Measurements from ENCODE around the gene GPR42.
"Not testable (repeated sequence)": the region's sequence is repeated elsewhere in the genome, so short reads cannot be mapped to it uniquely, and the experiment has no call there.

GPR42 gene

DNA sequence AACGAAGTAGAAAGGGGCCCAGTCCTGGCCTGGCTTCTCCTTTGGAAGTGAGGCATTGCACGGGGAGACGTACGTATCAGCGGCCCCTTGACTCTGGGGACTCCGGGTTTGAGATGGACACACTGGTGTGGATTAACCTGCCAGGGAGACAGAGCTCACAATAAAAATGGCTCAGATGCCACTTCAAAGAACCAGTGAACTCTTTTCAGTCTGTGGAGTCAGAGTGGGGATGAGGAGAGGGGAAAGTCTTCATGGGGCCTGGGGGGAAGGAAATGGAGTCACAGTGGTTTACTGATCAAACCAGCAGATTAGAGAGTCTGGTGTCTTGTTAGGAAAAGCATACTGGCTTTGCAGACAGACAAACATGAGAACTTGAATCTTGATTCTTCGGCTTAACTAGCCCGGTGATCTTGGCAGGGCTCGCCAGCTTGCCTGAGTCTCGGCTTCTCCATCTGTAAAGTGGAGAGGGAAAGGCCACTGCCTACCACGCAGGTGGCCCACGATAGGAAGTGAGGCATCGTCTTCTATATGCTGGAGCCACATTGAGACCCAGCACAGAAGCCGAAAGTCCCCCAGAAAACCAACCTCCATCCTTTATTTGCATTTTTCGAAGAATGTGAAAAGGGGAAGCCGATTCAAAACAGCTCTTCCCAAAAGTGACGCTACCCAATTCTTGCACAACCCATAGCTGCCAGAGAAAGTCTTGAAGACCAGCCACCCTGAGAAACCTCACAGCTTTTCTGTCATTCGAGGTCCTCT lies 23.5 kb upstream of the GPR42 start, which contains the start of gene FFAR1:
FFAR1 (plus strand) TSS at position 732 of the 759 bp plus-strand sequence. CDS start 3,650 bp downstream, outside the sequence.
- DNase-seq, result peak; percentile 66

DNA sequence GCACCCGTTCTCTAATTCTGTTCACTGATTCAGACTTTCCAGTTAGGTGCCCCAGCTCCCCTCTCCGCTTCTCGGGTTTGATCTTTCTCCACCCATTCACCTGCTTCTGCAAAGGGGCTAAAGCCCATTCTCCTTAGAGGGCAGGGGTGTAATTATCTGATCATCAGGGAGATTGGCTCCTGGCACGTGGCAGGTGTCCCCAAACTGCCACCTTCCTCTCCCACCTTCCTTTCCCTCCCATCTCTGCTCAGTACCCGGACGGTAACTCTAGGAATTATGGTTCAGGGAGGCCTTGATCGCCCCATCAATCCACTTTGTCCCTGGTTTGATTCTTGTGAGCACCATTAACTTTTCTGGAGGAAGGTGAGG lies 23.0 kb upstream of the GPR42 start:
- DNase-seq, result no peak

DNA sequence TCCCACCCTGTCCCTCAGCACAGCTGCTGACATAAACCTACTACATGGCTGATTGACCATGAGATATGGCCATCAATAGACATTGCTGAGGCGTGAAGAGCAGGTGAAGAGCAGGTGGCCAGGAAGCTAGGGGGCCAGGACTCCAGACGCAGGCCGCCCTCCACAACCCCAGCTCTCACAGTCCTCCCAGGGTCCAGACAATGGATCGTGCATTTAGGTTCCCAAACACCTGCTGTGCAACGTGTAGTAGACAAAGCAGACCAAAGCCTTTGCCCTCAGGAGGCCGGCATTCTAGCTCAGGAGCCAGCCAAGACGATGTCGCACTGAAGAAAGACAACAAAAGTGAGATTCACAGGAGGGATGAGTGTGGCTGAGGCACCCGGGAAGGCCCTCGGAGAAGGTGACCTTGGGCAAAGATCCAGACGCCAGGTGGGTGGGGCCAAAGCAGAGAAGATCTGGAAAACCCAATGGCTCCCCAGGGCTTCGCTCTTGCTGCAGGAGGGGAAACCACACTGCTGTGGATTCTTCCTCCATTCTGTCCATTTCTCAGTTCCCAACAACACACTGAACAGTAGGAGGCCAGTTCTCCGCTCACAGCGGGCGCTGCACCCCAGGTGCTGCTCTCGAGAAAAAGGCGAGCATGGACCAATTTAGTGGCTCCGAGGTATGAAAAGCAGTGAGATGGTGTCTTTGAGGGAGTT lies 21.8 kb upstream of the GPR42 start:
- DNase-seq, result no peak

DNA sequence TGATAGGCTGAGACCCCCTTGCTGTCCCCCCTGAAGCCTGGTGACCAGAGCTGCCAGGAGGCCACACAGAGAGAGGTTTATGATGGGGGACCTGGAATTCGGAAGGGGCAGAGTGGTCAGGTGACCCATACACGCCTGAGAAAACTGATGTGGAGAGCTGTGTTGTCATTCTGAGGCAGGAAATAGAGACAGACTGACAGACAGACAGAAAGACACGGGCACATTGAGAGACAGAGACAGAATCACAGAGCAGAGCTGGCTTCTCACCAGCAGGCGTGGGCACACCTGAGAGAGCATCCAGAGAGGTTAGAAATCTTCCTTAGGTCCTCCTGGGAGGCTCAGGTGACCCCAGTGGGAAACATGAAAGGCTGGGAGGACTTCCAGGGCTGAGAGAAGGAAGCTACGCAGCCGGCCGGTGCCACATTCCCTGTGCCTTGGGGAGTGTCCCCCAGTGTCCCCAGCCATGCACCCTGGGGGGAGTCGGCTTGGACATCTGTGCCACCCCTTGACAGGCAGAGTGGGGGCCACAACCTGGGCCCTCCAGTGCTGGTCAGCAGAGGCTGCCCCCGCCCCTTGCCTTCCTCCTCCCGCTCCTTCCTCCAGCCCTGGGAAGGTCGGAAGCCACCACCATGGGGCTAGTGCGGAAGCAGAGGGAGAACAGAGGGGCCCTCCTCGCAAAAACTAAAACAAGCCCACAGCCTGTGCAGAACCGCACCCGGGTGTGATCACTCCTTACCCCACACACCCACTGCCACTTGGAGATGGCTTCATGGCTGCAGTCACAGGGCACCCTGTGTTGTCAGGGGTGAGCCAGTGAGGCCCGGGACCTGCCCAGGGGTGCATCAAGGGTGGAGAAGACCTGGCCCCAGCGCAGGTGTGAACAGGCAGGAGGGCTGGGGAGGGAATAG lies 21.0 kb upstream of the GPR42 start:
- DNase-seq, result no peak

DNA sequence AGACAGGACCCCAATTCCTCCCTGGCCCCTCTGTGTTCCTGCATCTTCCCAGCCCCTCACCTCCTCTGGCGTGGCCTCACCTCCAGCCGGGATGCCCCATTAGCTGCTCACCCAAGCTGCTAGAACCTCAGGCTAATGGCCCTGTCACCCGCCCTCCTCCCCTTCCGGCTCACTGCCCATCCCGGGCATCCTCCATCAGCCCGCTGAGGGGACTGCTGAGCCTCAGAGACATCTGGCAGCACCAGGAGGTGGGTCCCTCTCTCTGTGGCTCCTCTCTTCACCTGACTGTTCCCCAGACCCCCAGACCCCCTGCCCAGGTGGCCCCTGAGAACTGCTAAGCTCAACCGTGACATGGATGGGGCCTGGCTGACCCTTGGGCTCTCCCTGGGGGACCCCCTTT lies 20.3 kb upstream of the GPR42 start:
- no peak for DNase-seq

DNA sequence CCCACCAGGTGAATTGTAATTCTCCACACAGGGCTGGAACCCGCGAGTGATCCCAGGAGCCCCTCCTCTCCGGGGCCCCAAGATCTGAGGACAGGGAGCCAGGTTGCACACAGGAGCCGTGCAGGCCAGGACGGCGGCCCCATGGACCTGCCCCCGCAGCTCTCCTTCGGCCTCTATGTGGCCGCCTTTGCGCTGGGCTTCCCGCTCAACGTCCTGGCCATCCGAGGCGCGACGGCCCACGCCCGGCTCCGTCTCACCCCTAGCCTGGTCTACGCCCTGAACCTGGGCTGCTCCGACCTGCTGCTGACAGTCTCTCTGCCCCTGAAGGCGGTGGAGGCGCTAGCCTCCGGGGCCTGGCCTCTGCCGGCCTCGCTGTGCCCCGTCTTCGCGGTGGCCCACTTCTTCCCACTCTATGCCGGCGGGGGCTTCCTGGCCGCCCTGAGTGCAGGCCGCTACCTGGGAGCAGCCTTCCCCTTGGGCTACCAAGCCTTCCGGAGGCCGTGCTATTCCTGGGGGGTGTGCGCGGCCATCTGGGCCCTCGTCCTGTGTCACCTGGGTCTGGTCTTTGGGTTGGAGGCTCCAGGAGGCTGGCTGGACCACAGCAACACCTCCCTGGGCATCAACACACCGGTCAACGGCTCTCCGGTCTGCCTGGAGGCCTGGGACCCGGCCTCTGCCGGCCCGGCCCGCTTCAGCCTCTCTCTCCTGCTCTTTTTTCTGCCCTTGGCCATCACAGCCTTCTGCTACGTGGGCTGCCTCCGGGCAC lies 19.3 kb upstream of the GPR42 start:
- DNase-seq, result no peak

DNA sequence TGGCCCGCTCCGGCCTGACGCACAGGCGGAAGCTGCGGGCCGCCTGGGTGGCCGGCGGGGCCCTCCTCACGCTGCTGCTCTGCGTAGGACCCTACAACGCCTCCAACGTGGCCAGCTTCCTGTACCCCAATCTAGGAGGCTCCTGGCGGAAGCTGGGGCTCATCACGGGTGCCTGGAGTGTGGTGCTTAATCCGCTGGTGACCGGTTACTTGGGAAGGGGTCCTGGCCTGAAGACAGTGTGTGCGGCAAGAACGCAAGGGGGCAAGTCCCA lies 18.8 kb upstream of the GPR42 start:
- DNase-seq, result no peak

DNA sequence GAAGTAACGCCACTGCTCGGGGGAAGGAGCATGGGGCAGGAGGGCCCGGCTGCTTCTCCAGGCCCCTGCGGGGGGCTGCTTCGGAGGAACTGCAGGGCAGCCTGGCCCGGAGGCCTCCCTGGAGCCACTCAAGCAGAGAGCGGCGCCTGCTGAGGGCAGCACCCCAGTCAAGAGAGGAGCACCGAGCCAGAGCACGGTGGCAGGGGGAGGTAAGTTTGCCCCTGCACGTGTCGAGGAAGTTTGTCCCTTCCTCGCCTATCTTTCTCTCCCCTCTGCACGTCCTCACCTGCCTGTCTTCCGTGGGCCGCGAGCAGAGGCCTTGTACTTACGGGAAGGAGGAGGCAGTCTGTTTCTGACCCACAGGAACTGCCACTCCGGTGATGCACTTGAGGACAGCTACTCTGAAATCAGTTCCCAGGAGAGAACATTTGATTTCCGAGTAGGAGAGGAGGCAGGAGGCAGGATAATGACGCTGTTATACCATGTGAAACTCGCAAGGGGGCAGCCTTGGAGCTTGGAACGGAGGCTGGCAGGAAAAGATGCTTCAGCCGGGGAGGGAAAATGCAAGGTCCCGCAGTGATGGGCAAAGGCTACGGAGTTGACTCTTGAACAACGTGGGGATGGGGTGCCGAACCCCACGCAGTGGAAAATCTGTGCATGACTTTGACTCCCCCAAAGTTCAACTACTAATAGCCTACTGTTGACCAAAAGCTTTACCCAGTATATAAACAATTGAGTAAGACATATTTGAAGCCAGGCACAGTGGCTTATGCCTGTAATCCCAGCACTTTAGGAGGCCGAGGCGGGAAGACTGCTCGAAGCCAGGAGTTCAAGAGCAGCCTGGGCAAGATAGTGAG lies 18.2 kb upstream of the GPR42 start:
- peak; percentile 21 for DNase-seq

DNA sequence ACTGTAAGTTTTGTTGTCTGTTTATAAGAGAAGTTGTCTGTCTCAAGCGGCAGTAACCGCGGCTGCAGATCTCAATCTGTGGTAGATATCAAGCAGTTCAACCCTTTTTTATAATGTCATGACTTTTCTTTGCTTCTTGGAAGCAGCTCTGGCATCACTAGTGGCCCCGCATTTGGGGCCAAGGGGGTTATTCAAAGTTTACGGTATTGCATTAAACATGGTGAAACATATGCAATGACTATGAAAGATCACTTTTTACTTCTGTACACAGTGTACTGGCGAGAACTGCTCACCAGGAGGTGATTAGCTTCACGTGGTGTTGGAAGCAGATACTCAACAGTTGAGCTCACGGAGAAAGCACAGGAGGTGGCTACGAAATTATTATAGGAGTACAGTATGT lies 17.2 kb upstream of the GPR42 start:
- DNase-seq, result no peak

DNA sequence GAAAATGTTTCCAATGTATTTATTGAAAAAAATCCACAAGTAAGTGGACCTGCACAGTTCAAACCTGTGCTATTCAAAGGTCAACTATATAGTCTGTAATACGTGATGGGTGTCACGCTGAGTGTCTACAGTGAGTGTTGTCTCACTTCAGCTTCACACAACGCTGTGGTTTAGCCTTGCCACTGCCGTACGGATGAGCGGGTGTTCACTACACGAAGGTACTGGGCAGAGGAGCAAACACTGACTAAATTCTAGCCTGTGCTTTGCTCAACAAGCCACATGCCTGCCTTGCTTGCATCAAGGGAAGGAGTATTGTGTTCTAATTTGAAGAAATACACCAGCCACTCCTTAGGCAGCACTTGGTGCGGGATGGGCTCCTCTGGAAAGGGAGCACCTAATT lies 16.0 kb upstream of the GPR42 start:
- DNase-seq, result no peak

DNA sequence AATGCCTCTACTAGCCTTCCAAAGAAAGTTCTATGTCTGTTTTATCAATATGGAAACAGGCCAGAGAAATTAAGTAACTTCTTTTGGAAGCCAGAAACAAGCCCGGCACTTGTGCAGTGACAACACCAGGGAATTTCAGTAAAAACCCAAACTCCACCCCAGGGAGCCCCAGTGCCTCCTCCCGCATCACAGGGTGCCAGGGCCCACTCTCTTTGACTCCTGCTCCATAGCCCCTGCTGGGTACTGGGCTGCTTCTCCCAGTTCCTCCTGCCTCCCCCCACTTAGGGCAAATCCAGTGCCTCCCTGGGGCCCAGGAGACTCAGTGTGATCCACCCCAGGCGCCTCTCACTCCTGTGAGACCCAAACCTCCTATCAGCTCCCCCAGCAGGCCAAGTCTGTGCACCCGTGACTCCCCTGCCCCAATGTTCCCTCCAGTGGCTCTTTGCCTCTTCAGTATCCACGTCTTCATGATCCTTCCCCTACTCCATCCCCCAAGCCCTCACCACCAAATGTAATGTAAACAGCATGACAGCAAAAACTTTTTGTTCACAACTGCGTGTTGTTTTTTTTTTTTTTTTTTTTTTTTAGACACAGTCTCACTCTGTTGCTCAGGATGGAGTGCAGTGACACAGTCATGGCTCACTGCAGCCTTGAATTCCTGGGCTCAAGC lies 14.9 kb upstream of the GPR42 start:
- no peak for DNase-seq

DNA sequence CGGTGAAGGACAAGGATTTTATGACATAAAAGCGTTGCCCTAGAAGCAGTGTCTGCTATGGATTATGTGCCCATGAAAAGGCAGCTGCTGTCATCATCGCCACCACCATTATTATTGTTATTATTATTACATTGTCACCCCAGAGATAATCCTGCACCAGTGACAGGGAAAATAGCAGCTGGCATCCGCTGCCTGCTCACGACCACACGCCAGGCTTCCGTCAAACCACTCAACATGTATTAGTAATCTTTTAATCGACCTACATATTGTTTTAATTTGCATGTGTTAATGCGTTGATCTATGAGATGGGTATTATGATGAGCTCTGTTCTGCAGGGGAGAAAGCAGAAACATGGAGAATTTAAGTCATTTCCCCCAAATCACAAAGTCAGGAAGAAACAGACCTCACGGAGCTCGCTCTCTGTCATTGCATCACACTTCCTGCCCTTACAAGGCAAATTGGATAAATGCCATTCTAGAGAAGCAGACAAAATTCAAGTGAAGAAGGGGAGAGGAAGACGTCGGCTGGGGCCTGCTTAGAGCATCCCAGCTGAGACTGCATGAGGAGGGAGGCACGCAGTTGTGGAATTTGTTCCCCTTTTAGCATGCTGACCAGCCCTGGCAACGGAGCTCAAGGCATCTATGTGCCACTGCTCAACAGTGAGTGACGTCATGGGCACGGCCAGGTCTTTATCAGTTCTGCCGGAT lies 12.8 kb upstream of the GPR42 start, which contains the start of gene FFAR3:
FFAR3 (plus strand) TSS at position 594 of the 707 bp plus-strand sequence. CDS start 431 bp downstream, outside the sequence.
- DNase-seq, result peak; percentile 63

DNA sequence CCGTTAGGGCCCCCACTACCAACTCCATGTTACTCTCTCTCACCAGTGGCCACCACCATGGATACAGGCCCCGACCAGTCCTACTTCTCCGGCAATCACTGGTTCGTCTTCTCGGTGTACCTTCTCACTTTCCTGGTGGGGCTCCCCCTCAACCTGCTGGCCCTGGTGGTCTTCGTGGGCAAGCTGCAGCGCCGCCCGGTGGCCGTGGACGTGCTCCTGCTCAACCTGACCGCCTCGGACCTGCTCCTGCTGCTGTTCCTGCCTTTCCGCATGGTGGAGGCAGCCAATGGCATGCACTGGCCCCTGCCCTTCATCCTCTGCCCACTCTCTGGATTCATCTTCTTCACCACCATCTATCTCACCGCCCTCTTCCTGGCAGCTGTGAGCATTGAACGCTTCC lies 12.0 kb upstream of the GPR42 start:
- DNase-seq, result not testable (repeated sequence)

DNA sequence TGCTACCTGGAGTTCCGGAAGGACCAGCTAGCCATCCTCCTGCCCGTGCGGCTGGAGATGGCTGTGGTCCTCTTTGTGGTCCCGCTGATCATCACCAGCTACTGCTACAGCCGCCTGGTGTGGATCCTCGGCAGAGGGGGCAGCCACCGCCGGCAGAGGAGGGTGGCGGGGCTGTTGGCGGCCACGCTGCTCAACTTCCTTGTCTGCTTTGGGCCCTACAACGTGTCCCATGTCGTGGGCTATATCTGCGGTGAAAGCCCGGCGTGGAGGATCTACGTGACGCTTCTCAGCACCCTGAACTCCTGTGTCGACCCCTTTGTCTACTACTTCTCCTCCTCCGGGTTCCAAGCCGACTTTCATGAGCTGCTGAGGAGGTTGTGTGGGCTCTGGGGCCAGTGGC lies 11.5 kb upstream of the GPR42 start:
- not testable (repeated sequence) for DNase-seq

DNA sequence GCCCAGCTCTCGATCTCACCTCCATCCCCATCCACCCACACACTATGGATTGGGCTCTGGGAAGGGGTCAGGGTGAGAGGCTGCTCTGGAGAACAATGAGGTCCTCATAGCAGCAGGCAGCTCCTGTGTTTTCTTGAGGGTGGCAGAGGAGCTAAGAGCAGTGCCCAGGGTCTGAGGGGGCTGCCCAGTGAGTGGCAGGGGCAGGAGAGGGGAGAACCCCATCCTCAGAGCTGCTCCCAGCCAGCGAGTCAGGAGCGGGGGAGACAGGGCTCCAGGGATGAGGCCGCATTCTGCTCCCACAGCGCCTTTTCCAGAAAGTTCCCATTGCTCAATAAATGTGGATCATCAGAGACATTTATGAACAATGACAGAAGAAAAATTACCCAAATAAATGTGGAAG lies 10.8 kb upstream of the GPR42 start:
- DNase-seq, result not testable (repeated sequence)

DNA sequence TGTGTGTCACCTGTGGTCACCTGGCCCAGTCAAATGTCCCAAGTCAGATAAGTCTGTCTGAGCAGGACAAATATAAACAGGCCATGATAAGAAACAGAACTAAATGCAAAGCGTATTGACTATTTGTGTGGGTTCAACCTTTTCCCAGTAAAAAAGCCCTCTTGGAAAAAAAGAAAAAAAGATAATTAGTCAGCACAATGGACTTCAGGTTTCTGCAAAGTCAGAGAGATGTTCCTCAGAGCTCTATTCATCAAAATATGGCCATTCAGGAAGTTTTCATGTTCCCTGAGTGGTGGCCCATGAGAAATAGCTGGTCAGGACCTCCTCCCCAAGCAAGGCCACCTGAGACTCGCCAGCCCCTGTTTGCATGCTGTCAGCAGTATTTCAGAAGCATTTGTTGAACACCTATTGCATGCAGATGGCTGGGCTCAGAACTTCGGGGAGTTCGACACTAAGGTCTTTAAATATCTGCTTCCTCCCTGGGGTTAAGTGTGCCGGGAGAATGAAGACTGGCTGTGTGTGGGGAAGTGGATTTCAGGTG lies 9.9 kb upstream of the GPR42 start:
- no peak for DNase-seq

DNA sequence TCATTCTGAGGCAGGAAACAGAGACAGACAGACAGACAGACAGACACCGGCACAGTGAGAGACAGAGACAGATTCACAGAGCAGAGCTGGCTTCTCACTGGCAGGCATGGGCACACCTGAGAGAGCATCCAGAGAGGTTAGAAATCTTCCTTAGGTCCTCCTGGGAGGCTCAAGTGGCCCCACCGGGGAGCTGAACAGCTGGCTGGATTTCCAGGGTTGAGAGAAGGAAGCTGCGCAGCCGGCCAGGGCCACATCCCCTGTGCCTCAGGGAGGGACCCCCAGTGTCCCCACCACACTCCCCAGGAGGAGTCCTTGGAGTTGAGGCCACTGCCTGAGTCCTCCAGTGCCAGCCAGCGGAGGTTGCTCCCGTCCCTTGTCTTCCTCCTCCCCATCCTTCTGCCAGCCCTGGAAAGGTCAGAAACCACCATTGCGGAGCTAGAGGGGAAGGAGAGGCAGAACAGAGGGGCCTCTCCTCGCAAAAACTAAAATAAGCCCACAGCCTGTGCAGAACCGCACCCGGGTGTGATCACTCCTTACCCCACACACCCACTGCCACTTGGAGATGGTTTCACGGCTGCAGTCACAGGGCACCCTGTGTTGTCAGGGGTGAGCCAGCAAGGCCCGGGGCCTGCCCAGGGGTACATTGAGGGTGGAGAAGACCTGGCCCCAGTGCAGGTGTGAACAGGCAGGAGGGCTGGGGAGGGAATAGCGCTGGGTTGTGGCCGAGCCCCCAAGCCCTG lies 8.4 kb upstream of the GPR42 start:
- no peak for DNase-seq

DNA sequence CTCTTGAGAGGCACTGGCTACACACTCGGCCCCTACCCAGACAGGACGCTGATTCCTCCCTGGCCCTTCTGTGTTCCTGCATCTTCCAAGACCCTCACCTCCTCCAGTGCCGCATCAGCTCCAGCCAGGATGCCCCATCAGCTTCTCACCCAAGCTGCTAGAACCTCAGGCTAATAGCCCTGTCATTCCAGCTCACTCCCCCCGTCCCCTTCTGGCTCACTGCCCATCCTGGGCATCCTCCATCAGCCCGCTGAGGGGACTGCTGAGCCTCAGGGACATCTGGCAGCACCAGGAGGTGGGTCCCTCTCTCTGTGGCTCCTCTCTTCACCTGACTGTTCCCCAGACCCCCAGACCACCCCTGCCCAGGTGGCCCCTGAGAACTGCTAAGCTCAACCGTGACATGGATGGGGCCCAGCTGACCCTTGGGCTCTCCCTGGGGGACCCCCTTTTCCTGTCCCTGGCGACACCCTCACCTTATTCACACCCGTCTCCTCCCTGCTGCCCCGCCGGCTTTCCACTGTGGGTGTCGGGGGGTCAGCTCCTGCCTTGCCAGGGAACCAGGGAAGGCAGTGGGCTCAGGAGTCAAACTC lies 7.8 kb upstream of the GPR42 start:
- no peak for DNase-seq

Measured in GF-D8 (cell line).